Astrocyte (in vitro differentiated cells and primary cell): ENCODE results near the gene GRK2. TPM values are rescaled to one million over a fixed set of nuclear protein-coding genes. Genes with fewer than 3 reads are reported as not detected.

Source experiments
- DNase-seq: peaks from one replicate; pipeline ENCODE4 v3.0.0-alpha.2; 2010; ENCODE audit warnings: low read depth
- FAIRE-seq: peaks from 2 replicates; lab custom pipeline; 2011; peaks lifted over from hg19 to GRCh38; lab: Jason Lieb, UNC
- H2AFZ ChIP-seq: 2 replicates; pipeline ENCODE4 v1.6.0; 2012; ENCODE audit warnings: low read depth, low read length, inconsistent platforms
- H3K27ac ChIP-seq: 2 replicates; pipeline ENCODE4 v1.5.1; 2011; ENCODE audit warnings: low read depth, low read length, inconsistent platforms
- H3K27me3 ChIP-seq: 2 replicates; pipeline ENCODE4 v1.6.0; 2011; ENCODE audit warnings: low read length, inconsistent platforms; ENCODE audit not compliant: insufficient read depth
- H3K36me3 ChIP-seq: 2 replicates; pipeline ENCODE4 v1.5.1; 2011; ENCODE audit warnings: low read length, inconsistent platforms; ENCODE audit not compliant: insufficient read depth
- H3K4me1 ChIP-seq: 2 replicates; pipeline ENCODE4 v1.5.1; 2011; ENCODE audit warnings: low read length, inconsistent platforms; ENCODE audit not compliant: insufficient read depth
- H3K4me2 ChIP-seq: 2 replicates; pipeline ENCODE4 v1.6.0; 2012; ENCODE audit warnings: low read length, inconsistent platforms
- H3K4me3 ChIP-seq: 2 replicates; pipeline ENCODE4 v1.5.1; 2011; ENCODE audit warnings: low read depth, mild to moderate bottlenecking, low read length, inconsistent platforms; ENCODE audit not compliant: insufficient read depth
- H3K79me2 ChIP-seq: 2 replicates; pipeline ENCODE4 v1.6.0; 2012; ENCODE audit warnings: mild to moderate bottlenecking, low read length, inconsistent platforms; ENCODE audit not compliant: insufficient read depth
- H3K9ac ChIP-seq: 2 replicates; pipeline ENCODE4 v1.6.0; 2012; ENCODE audit warnings: mild to moderate bottlenecking, low read length, inconsistent platforms
- H3K9me3 ChIP-seq: 2 replicates; pipeline ENCODE4 v1.5.1; 2012; ENCODE audit warnings: low read depth, mild to moderate bottlenecking, low read length, inconsistent platforms; ENCODE audit not compliant: insufficient read depth
- H4K20me1 ChIP-seq: 2 replicates; pipeline ENCODE4 v1.6.0; 2012; ENCODE audit warnings: low read length, inconsistent platforms; ENCODE audit not compliant: insufficient read depth
- H3K27ac Mint-ChIP-seq: one replicate; pipeline ENCODE4 v1.8.0; 2021; ENCODE audit warnings: mild to moderate bottlenecking, mixed read lengths; ENCODE audit not compliant: unreplicated experiment
- H3K27me3 Mint-ChIP-seq: one replicate; pipeline ENCODE4 v1.8.0; 2021; ENCODE audit warnings: low read depth, mixed read lengths; ENCODE audit not compliant: unreplicated experiment
- H3K36me3 Mint-ChIP-seq: one replicate; pipeline ENCODE4 v1.8.0; 2021; ENCODE audit warnings: low read depth, mixed read lengths; ENCODE audit not compliant: unreplicated experiment
- H3K4me1 Mint-ChIP-seq: one replicate; pipeline ENCODE4 v1.8.0; 2021; ENCODE audit warnings: low read depth, mixed read lengths; ENCODE audit not compliant: unreplicated experiment
- H3K4me3 Mint-ChIP-seq: one replicate; pipeline ENCODE4 v1.8.0; 2021; ENCODE audit warnings: mild to moderate bottlenecking, moderate library complexity, mixed read lengths; ENCODE audit not compliant: unreplicated experiment
- H3K9me3 Mint-ChIP-seq: one replicate; pipeline ENCODE4 v1.8.0; 2021; ENCODE audit warnings: mild to moderate bottlenecking, mixed read lengths; ENCODE audit not compliant: unreplicated experiment
- CTCF ChIP-seq: IDR thresholded peaks from 2 replicates; pipeline ENCODE4 v1.5.1; 2011; ENCODE audit warnings: low read depth, mild to moderate bottlenecking, inconsistent platforms, low read length, moderate library complexity; ENCODE audit not compliant: insufficient read depth
- EZH2 ChIP-seq: IDR thresholded peaks from 2 replicates; pipeline ENCODE4 v1.6.1; 2012; ENCODE audit warnings: mild to moderate bottlenecking, low read length, inconsistent platforms; ENCODE audit not compliant: insufficient read depth
- total RNA-seq: library from RNA; stranded (reverse); gene quantifications from 2 replicates; pipeline ENCODE4 v1.2.1, GENCODE V29; 2021

The GRK2 gene
- total RNA-seq, 1 donor from 2014 or later = 34.0 TPM

GRCh38 chr11:67239783-67240575, 26.3 kb upstream of the GRK2 start:
- peak; percentile 98 for DNase-seq
- H3K4me3 ChIP-seq = peak overlapping the region; percentile 98
- H3K36me3 ChIP-seq = peaks cover 15% of the 10 kb centered on the region
- H4K20me1 ChIP-seq = peaks cover 61% of the 10 kb centered on the region
- no peaks in the 10 kb centered on the region for H3K27me3 ChIP-seq
- no peaks in the 10 kb centered on the region for H3K9me3 ChIP-seq
- H3K4me2 ChIP-seq = peak overlapping the region; percentile 97
- Mint-ChIP-seq H3K27ac (peak overlapping the region; percentile 99), H3K9me3 (no peaks in the 10 kb centered on the region), H3K27me3 (no peaks in the 10 kb centered on the region), H3K36me3 (peaks cover 11% of the 10 kb centered on the region), H3K4me1 (peaks cover 28% of the 10 kb centered on the region), H3K4me3 (peak overlapping the region; percentile 100)
- H2AFZ ChIP-seq = no peak overlapping the region
- FAIRE-seq = peak; percentile 71
- no peak for TF ChIP-seq EZH2
- TF ChIP-seq CTCF = no peak
- H3K79me2 ChIP-seq = peaks cover 64% of the 10 kb centered on the region
- peaks cover 21% of the 10 kb centered on the region for H3K4me1 ChIP-seq
- H3K9ac ChIP-seq = peak overlapping the region; percentile 96
- H3K27ac ChIP-seq = peak overlapping the region; percentile 92

GRCh38 chr11:67240576-67241389, 25.5 kb upstream of the GRK2 start:
- Mint-ChIP-seq H3K4me1 (peaks cover 29% of the 10 kb centered on the region), H3K9me3 (no peaks in the 10 kb centered on the region), H3K27ac (peak overlapping the region; percentile 99), H3K36me3 (peaks cover 18% of the 10 kb centered on the region), H3K4me3 (peak overlapping the region; percentile 100), H3K27me3 (no peaks in the 10 kb centered on the region)
- Histone ChIP-seq H3K9me3 (no peaks in the 10 kb centered on the region), H3K4me3 (peak overlapping the region; percentile 98), H3K36me3 (peaks cover 23% of the 10 kb centered on the region), H3K27ac (peak overlapping the region; percentile 92), H3K79me2 (peaks cover 70% of the 10 kb centered on the region), H4K20me1 (peaks cover 69% of the 10 kb centered on the region), H3K27me3 (no peaks in the 10 kb centered on the region), H3K4me1 (peaks cover 21% of the 10 kb centered on the region), H3K4me2 (peak overlapping the region; percentile 97), H3K9ac (peak overlapping the region; percentile 96), H2AFZ (no peak overlapping the region)
- FAIRE-seq (no peak), DNase-seq (peak; percentile 53)
- TF ChIP-seq CTCF (no peak), EZH2 (no peak)
